ENCODE results near the gene PIK3R1. TPM values are rescaled to one million over a fixed set of nuclear protein-coding genes. Genes with fewer than 3 reads are reported as not detected.

The PIK3R1 gene
- total RNA-seq, 4 donors from 2014 or later = 101 to 358 (median 190) TPM

DNA sequence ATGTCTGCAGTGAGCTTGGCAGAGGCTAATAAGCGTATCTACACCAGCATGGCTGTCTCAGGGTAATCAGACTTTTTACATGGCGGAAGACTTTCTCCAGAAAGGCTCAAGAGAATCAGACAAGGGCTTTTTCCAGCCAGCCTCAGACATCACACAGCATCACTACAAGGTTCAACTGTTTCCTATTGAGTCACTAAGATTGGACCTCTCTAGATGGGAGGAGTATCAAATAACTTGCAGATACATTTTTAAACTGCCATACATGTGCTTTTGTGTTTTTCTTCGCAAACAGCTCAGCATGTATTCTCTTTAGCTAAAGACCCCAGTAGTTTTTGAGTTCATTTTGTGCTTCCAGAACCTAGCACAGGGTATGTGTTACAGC, 22.9 kb upstream of the PIK3R1 start:
- Histone ChIP-seq H3K27me3 (no peaks in the 10 kb centered on the region), H3K4me1 (no peaks in the 10 kb centered on the region), H3K4me3 (no peak overlapping the region), H3K36me3 (no peaks in the 10 kb centered on the region), H3K27ac (no peak overlapping the region), H3K9me3 (no peaks in the 10 kb centered on the region)
- intact Hi-C loops (cut with DNase I; ENCODE audit: low total_unique reads) = no loop called here
- TF ChIP-seq POLR2A (IDR thresholded peaks at IDR 0.05) = no peak
- TF ChIP-seq, protein P1, sequence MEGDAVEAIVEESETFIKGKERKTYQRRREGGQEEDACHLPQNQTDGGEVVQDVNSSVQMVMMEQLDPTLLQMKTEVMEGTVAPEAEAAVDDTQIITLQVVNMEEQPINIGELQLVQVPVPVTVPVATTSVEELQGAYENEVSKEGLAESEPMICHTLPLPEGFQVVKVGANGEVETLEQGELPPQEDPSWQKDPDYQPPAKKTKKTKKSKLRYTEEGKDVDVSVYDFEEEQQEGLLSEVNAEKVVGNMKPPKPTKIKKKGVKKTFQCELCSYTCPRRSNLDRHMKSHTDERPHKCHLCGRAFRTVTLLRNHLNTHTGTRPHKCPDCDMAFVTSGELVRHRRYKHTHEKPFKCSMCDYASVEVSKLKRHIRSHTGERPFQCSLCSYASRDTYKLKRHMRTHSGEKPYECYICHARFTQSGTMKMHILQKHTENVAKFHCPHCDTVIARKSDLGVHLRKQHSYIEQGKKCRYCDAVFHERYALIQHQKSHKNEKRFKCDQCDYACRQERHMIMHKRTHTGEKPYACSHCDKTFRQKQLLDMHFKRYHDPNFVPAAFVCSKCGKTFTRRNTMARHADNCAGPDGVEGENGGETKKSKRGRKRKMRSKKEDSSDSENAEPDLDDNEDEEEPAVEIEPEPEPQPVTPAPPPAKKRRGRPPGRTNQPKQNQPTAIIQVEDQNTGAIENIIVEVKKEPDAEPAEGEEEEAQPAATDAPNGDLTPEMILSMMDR (IDR thresholded peaks at IDR 0.05) = no peak
- no peak for DNase-seq

DNA sequence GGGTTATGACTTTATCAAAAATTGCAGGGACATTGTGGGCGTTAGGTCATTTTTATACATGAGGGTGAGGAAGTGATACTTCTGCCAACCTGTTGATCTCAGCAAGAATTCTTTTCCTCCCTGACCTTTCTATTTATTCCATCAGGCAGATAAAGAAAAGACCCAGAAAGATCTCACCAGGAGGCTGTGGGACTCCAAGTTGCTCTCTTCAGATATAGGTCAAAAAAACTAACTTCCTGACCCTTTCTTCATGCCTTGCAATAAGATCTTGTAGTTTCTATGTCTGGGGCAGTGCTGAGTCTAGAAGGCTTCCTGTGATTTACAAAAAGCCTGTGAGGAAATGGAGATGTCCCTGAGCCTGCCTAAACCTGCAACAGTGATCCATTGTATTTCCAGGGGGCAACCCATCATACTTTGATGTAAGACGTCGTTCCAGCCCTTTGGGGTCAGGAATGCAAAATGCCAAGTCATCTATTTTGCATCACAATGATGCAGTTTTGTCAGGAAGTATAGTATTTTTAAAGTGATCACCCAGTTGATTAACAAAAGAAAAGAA, 22.0 kb upstream of the PIK3R1 start:
- intact Hi-C loops (cut with DNase I; ENCODE audit: low total_unique reads) = no loop called here
- Histone ChIP-seq H3K4me1 (no peaks in the 10 kb centered on the region), H3K4me3 (no peak overlapping the region), H3K27me3 (no peaks in the 10 kb centered on the region), H3K9me3 (no peaks in the 10 kb centered on the region), H3K36me3 (no peaks in the 10 kb centered on the region), H3K27ac (no peak overlapping the region)
- no peak for TF ChIP-seq POLR2A (IDR thresholded peaks at IDR 0.05)
- TF ChIP-seq, protein P1 (IDR thresholded peaks at IDR 0.05) = no peak
- no peak for DNase-seq

DNA sequence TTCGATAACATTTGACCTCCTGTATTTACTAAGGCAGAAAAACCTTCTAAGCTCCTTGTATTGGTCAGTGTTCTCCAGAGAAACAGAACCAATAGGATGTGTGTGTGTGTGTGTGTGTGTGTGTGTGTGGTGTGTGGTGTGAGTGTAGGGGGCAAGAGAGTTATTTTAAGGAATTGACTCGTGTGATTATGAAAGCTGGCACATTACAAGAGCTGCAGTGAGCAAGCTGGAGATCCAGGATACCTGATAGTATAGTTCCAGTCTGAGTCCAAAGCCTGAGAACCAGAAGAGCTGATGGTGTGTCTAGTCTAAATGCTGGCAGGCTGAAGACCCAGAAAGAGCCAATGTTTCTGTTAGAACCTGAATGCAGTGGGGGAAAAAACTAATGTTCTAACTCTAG, 21.2 kb upstream of the PIK3R1 start:
- Histone ChIP-seq H3K27ac (no peak overlapping the region), H3K4me3 (no peak overlapping the region), H3K27me3 (no peaks in the 10 kb centered on the region), H3K9me3 (no peaks in the 10 kb centered on the region), H3K4me1 (no peaks in the 10 kb centered on the region), H3K36me3 (no peaks in the 10 kb centered on the region)
- no peak for TF ChIP-seq POLR2A (IDR thresholded peaks at IDR 0.05)
- TF ChIP-seq, protein P1 (IDR thresholded peaks at IDR 0.05) = no peak
- DNase-seq = no peak
- intact Hi-C loops (cut with DNase I; ENCODE audit: low total_unique reads) = no loop called here

DNA sequence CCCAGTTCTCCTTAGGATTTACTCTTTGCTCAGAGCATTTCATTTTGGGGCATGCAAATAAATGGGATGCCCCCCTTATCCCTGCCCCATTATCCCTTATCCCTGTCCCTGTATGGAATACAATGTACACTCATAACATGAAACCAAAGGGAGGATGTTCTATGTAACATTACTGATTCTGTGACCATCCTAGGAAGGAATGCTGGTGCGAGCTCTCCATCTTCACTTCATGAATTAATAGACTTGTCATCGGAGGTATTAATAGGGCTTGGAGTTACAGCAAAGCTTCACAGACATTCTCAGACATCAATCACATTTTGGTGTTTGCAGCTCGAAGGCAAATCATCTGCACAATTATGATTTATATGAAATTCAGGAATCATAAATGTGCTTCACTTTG, 20.4 kb upstream of the PIK3R1 start:
- H3K9me3 ChIP-seq = no peaks in the 10 kb centered on the region
- H3K27ac ChIP-seq = no peak overlapping the region
- TF ChIP-seq POLR2A (IDR thresholded peaks at IDR 0.05) = no peak
- TF ChIP-seq, protein P1 (IDR thresholded peaks at IDR 0.05) = no peak
- H3K27me3 ChIP-seq = no peaks in the 10 kb centered on the region
- no peak overlapping the region for H3K4me3 ChIP-seq
- no peak for DNase-seq
- intact Hi-C loops (cut with DNase I; ENCODE audit: low total_unique reads) = no loop called here
- no peaks in the 10 kb centered on the region for H3K36me3 ChIP-seq
- no peaks in the 10 kb centered on the region for H3K4me1 ChIP-seq

DNA sequence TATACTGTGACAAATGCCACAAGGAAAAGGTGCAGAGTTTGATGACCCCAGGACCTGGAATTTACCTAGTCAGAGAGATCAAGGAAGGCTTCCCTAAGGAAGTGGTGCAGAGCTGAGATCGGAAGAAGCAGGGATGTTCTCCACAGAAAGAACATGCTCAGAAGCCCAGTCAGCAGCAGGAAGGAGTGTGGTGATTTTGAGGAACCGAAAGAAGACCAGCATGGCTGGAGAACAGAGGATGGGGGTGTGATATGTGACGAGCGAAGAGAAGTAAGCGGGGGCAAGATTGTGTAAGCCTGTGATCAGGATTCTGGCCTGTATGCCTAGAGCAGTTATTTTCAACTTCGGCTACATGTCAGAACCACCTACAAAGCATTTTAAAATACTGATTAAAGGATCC, 18.7 kb upstream of the PIK3R1 start:
- no peaks in the 10 kb centered on the region for H3K36me3 ChIP-seq
- DNase-seq = no peak
- H3K4me1 ChIP-seq = no peaks in the 10 kb centered on the region
- H3K27ac ChIP-seq = no peak overlapping the region
- no peak for TF ChIP-seq POLR2A (IDR thresholded peaks at IDR 0.05)
- TF ChIP-seq, protein P1 (IDR thresholded peaks at IDR 0.05) = no peak
- H3K9me3 ChIP-seq = no peaks in the 10 kb centered on the region
- intact Hi-C loops (cut with DNase I; ENCODE audit: low total_unique reads) = no loop called here
- H3K4me3 ChIP-seq = no peak overlapping the region
- H3K27me3 ChIP-seq = no peaks in the 10 kb centered on the region
